ENCODE data around the gene SYT7. TPM values are rescaled to one million over a fixed set of nuclear protein-coding genes. Genes with fewer than 3 reads are reported as not detected.

The SYT7 gene
- total and polyA plus RNA-seq, 4 donors: 1.7 to 10.6 (median 3.8) TPM

DNA sequence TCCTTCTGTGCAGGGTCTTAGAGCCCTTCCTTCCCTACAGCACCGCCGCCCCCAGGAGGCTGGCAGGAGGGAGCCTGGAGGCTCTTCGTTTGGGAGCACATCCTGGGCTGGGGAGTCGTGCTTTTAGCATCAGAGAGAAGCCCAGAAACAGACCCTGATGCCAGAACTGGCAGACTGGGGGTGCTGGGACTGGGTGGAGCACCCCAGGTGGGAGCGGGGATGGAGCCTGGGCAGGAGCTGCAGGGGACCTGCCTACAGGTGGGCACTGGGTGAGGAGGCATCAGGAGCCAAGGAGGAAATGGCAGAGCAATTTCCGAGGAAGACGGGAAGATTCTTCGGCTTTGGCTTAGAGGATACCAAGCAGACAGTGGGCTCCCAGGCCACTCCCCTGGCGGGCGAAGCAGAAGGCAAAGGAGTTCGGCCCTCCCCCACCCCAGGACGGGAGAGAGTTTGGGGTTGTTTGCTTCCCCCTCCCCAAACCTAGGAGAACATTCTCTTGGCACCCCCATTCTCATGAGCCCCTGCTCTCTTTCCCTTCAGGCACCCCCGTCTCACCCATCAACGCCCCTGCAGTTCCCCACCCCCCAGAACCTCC lies 1.1 kb downstream of the SYT7 start:
- H3K27ac ChIP-seq (ENCODE audit: low read depth in 1 of 2, low read length in 1 of 2): no peak overlapping the region
- H3K4me3 ChIP-seq: no peak overlapping the region
- peaks cover 0 to 12% (median 4%) of the 10 kb centered on the region in 5 donors for H3K4me1 ChIP-seq (ENCODE audit: control insufficient read depth in 5 of 5, insufficient read depth in 5 of 5, low read length in 5 of 5)
- H3K36me3 ChIP-seq (ENCODE audit: control insufficient read depth in 4 of 4, insufficient read depth in 4 of 4, low read length in 4 of 4): no peaks in the 10 kb centered on the region
- WGBS, 2 donors: 20% methylated on average over 14 of the region's 14 CpGs
- no peak overlapping the region for H3K9ac ChIP-seq (ENCODE audit: insufficient read depth in 1 of 2, low read length in 2 of 2)
- no peak for ATAC-seq (ENCODE audit: insufficient read depth, low FRiP score)
- no peaks in the 10 kb centered on the region for H3K9me3 ChIP-seq (ENCODE audit: control insufficient read depth in 4 of 4, insufficient read depth in 3 of 4, low read length in 3 of 4)
- TF ChIP-seq, protein P1, sequence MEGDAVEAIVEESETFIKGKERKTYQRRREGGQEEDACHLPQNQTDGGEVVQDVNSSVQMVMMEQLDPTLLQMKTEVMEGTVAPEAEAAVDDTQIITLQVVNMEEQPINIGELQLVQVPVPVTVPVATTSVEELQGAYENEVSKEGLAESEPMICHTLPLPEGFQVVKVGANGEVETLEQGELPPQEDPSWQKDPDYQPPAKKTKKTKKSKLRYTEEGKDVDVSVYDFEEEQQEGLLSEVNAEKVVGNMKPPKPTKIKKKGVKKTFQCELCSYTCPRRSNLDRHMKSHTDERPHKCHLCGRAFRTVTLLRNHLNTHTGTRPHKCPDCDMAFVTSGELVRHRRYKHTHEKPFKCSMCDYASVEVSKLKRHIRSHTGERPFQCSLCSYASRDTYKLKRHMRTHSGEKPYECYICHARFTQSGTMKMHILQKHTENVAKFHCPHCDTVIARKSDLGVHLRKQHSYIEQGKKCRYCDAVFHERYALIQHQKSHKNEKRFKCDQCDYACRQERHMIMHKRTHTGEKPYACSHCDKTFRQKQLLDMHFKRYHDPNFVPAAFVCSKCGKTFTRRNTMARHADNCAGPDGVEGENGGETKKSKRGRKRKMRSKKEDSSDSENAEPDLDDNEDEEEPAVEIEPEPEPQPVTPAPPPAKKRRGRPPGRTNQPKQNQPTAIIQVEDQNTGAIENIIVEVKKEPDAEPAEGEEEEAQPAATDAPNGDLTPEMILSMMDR (IDR thresholded peaks at IDR 0.05; ENCODE audit: control extremely low read depth, extremely low read depth): no peak
- H3K27me3 ChIP-seq (ENCODE audit: control insufficient read depth in 3 of 3, insufficient read depth in 3 of 3, low read length in 2 of 3): peaks cover 0 to 18% (median 15%) of the 10 kb centered on the region in 3 donors
- DNase-seq: no peak

DNA sequence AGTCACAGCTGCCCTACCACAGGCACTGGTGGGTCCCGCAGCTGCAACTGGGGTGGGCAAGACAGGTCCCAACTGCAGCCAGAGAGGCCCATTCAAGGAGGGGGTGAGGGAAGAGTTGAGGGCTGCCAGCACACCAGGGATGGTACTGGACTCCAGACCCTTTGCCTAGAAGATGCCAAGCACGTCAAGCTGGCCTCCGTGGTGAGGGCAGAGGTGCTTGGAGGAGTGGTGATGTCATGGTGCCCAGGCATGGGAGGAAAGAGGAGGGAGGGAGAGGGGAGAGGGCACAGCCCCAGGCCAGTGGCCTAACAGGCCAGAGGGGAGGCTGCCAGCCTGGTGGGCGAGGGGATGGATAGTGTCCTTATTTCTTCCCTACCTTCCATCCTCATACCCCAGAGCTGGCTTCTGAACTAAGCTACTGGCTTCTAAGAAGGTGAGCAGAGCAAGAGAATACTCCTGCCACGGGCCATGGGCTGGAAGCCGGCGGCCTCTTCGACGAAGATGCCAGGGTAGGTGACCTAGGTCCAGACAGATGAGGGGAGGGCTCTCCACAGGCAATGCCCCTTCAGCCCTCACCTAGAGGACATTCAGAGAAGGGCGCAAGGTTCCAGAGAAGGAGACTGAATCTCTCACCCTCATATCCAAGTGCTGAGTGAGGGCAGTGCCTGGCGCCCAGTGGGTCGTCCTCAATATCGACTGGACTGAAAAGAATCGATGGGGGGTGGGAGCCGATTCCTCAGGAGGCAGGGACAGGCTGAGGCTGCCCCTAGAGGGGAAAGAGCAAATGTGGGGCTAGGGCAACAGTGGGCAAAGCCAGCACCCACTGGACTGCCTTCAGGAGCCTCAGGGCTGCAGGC lies 1.8 kb downstream of the SYT7 start:
- Histone ChIP-seq H3K36me3 (ENCODE audit: control insufficient read depth in 4 of 4, insufficient read depth in 4 of 4, low read length in 4 of 4) (no peaks in the 10 kb centered on the region), H3K9me3 (ENCODE audit: control insufficient read depth in 4 of 4, insufficient read depth in 3 of 4, low read length in 3 of 4) (no peaks in the 10 kb centered on the region), H3K4me3 (no peak overlapping the region), H3K27ac (ENCODE audit: low read depth in 1 of 2, low read length in 1 of 2) (no peak overlapping the region), H3K9ac (ENCODE audit: insufficient read depth in 1 of 2, low read length in 2 of 2) (no peak overlapping the region), H3K4me1 (ENCODE audit: control insufficient read depth in 5 of 5, insufficient read depth in 5 of 5, low read length in 5 of 5) (peaks cover 0 to 12% (median 4%) of the 10 kb centered on the region in 5 donors), H3K27me3 (ENCODE audit: control insufficient read depth in 3 of 3, insufficient read depth in 3 of 3, low read length in 2 of 3) (peaks cover 0 to 18% (median 15%) of the 10 kb centered on the region in 3 donors)
- TF ChIP-seq, protein P1 (IDR thresholded peaks at IDR 0.05; ENCODE audit: control extremely low read depth, extremely low read depth): no peak
- WGBS, 2 donors: 70 to 72% methylated on average over 14 to 15 of the region's 15 CpGs
- DNase-seq: no peak
- ATAC-seq (ENCODE audit: insufficient read depth, low FRiP score): no peak

- no peaks in the 10 kb centered on the region for H3K36me3 ChIP-seq (ENCODE audit: control insufficient read depth in 4 of 4, insufficient read depth in 4 of 4, low read length in 4 of 4)
- TF ChIP-seq, protein P1 (IDR thresholded peaks at IDR 0.05; ENCODE audit: control extremely low read depth, extremely low read depth): no peak
- WGBS, 2 donors: 71 to 79% methylated on average over 7 of the region's 7 CpGs
- peaks cover 0 to 18% (median 15%) of the 10 kb centered on the region in 3 donors for H3K27me3 ChIP-seq (ENCODE audit: control insufficient read depth in 3 of 3, insufficient read depth in 3 of 3, low read length in 2 of 3)
- H3K9ac ChIP-seq (ENCODE audit: insufficient read depth in 1 of 2, low read length in 2 of 2): no peak overlapping the region
- no peaks in the 10 kb centered on the region for H3K9me3 ChIP-seq (ENCODE audit: control insufficient read depth in 4 of 4, insufficient read depth in 3 of 4, low read length in 3 of 4)
- no peak overlapping the region for H3K27ac ChIP-seq (ENCODE audit: low read depth in 1 of 2, low read length in 1 of 2)
- no peak overlapping the region for H3K4me3 ChIP-seq
- ATAC-seq (ENCODE audit: insufficient read depth, low FRiP score) (no peak), DNase-seq (no peak)
- H3K4me1 ChIP-seq (ENCODE audit: control insufficient read depth in 5 of 5, insufficient read depth in 5 of 5, low read length in 5 of 5): peaks cover 0 to 12% (median 4%) of the 10 kb centered on the region in 5 donors
Measured at GRCh38 chr11:61577383-61578118, 3.3 kb downstream of the SYT7 start.
